Stomach smooth muscle (tissue), 2 donors: ENCODE data around the gene B4GALT1.

Source experiments
- H3K27ac ChIP-seq: one replicate; pipeline ENCODE4 v1.7.0; 2013; ENCODE audit warnings: mild to moderate bottlenecking, low read length, inconsistent platforms
- H3K27me3 ChIP-seq, 2 donors: one replicate each; pipeline ENCODE4 v1.7.0; 2013; ENCODE audit warnings: low read length in 2 of 2; ENCODE audit not compliant: insufficient read depth in 2 of 2, control insufficient read depth in 1 of 2
- H3K36me3 ChIP-seq, 2 donors: one replicate each; pipeline ENCODE4 v1.7.0; 2013; ENCODE audit warnings: low read length in 2 of 2; ENCODE audit not compliant: control insufficient read depth in 2 of 2, insufficient read depth in 2 of 2
- H3K4me1 ChIP-seq: one replicate; pipeline ENCODE4 v1.7.0; 2013; ENCODE audit warnings: low read length; ENCODE audit not compliant: control insufficient read depth, insufficient read depth
- H3K4me3 ChIP-seq, 2 donors: one replicate each; pipeline ENCODE4 v1.7.0; 2013; ENCODE audit warnings: low read length in 2 of 2
- H3K9ac ChIP-seq, 2 donors: one replicate each; pipeline ENCODE4 v1.7.0; 2013; ENCODE audit warnings: low read length in 2 of 2, mild to moderate bottlenecking in 1 of 2
- H3K9me3 ChIP-seq, 2 donors: one replicate each; pipeline ENCODE4 v1.7.0; 2013; ENCODE audit warnings: low read length in 2 of 2; ENCODE audit not compliant: control insufficient read depth in 2 of 2
- donor health status: healthy.
- donor health status: Pancreatic carcinoma.

Gene B4GALT1

DNA sequence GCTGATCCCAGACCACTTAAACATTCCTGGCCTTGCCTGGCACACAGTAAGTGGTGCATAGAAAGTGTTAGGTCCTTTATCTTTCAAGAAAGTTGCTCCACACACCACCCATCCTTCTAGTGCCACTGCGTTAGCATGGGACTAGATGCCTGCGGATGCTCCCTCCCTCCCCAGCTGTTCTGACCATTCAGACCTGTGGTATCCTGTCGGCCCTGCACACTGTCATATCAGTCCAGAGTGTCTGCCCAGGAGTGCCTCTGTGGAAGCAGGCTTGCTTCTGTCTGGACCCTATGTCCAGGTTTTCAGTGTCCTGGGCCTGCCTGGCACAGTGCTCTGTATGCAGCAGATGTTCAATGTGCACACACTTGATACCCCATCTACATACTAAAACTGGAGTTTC, 52.4 kb downstream of the B4GALT1 start:
- Histone ChIP-seq H3K4me3 (no peak overlapping the region), H3K4me1 (no peaks in the 10 kb centered on the region), H3K27ac (no peak overlapping the region), H3K36me3 (peaks cover 19 to 29% of the 10 kb centered on the region in 2 donors), H3K9me3 (no peaks in the 10 kb centered on the region), H3K9ac (no peak overlapping the region), H3K27me3 (no peaks in the 10 kb centered on the region)

DNA sequence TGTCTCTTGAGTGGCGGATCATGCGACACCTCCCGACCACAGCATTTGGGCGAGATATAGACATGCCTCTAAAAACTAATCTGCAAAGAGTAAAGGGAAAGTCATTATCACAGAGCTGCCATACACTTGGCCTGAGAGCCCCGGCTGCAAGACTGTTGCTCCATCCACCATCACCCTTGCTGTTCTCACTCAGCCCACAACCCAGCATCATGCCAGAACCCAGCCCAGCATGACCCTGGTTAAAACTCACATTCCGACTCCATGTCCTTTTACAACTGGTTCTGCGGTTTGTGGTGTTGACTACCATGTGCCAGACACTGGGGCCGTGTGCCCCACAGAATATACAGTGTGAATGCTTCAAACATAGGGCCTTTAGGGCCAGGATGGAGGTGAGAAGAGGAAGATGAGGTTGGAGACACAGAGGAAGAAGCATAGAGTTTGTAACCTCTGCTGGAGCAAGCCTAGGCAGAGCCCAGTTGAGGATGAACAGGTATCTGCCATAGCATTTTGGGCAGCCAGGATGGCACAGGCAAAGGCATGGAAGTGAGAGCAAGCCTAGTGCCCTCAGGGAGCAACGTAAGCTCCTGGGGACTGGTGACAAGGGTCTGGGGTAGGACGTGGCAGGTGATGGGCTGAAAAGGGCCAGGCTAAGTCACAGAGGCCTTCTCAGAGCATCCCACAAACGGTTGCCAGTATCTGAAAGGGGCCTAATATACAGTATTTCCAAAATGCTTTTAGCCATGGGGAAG, 53.2 kb downstream of the B4GALT1 start:
- Histone ChIP-seq H3K36me3 (peaks cover 19 to 29% of the 10 kb centered on the region in 2 donors), H3K9me3 (no peaks in the 10 kb centered on the region), H3K27ac (no peak overlapping the region), H3K4me3 (no peak overlapping the region), H3K4me1 (no peaks in the 10 kb centered on the region), H3K27me3 (no peaks in the 10 kb centered on the region), H3K9ac (no peak overlapping the region)

DNA sequence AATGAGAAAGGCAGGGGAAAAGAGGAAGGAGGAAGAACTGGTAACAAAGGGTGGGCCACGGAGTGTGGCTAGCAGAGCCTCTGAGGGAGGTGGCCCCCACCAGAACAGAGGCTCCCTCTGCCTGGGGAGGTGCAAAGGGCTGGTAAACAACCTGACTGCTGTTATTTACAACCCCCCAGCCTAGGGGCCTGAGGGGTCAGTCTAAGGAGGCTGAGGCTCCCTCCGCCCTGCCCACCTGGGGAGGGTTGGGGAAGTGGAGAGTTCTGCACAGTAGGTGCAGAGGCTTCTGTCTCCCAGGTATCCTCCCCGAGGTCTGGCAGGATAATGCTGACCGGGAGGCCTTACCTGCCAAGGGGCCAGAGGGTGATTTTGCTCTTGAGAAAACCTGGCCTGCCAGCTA, 55.0 kb downstream of the B4GALT1 start:
- Histone ChIP-seq H3K9ac (no peak overlapping the region), H3K27ac (no peak overlapping the region), H3K36me3 (peaks cover 19 to 25% of the 10 kb centered on the region in 2 donors), H3K4me1 (peaks cover under 1% of the 10 kb centered on the region), H3K27me3 (no peaks in the 10 kb centered on the region), H3K4me3 (no peak overlapping the region), H3K9me3 (no peaks in the 10 kb centered on the region)

DNA sequence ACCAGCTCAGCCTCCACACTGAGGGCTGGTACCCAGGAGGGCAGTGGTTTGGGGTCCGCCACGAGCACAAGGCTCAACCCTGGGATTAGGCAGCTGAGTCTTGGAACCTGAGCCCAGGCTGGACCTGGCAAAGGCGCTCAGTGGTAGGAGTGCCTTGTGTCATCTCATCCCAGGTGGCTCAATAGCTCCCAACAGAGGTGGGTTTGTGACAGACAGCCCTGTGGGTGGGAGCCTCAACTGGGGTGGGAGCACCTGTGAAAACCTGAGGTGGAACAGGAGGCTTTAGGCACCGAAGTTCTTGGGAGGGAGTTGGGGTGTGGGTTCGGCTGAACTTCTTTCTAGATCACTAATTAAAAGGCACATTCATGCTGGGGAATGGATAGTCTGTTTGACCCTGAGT, 55.5 kb downstream of the B4GALT1 start:
- no peak overlapping the region for H3K4me3 ChIP-seq
- H3K9ac ChIP-seq = no peak overlapping the region
- peaks cover 19 to 25% of the 10 kb centered on the region in 2 donors for H3K36me3 ChIP-seq
- H3K27ac ChIP-seq = no peak overlapping the region
- H3K4me1 ChIP-seq = peaks cover 5% of the 10 kb centered on the region
- no peaks in the 10 kb centered on the region for H3K27me3 ChIP-seq
- no peaks in the 10 kb centered on the region for H3K9me3 ChIP-seq

DNA sequence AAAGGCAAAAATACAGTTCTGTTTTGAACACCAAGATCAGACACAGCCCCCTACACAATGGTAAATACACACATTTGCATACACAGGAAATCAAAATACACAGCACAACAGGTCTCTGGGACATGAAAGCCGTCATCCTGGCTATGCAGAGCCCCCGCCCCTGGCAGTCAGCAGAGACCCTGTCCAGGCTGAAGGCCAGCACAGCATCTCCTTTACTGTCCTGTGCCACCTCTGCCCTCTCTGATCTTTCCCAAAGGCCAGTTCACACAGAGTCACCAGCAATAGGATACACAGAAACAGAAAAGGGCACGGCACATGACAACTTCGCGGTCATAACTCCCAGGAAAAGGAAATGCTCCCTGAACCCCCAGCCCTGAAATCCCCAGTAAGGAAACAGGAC, 56.5 kb downstream of the B4GALT1 start:
- H3K4me1 ChIP-seq = peaks cover 9% of the 10 kb centered on the region
- no peak overlapping the region for H3K9ac ChIP-seq
- no peaks in the 10 kb centered on the region for H3K27me3 ChIP-seq
- peaks cover 19 to 25% of the 10 kb centered on the region in 2 donors for H3K36me3 ChIP-seq
- no peak overlapping the region for H3K4me3 ChIP-seq
- no peaks in the 10 kb centered on the region for H3K9me3 ChIP-seq
- H3K27ac ChIP-seq = no peak overlapping the region

DNA sequence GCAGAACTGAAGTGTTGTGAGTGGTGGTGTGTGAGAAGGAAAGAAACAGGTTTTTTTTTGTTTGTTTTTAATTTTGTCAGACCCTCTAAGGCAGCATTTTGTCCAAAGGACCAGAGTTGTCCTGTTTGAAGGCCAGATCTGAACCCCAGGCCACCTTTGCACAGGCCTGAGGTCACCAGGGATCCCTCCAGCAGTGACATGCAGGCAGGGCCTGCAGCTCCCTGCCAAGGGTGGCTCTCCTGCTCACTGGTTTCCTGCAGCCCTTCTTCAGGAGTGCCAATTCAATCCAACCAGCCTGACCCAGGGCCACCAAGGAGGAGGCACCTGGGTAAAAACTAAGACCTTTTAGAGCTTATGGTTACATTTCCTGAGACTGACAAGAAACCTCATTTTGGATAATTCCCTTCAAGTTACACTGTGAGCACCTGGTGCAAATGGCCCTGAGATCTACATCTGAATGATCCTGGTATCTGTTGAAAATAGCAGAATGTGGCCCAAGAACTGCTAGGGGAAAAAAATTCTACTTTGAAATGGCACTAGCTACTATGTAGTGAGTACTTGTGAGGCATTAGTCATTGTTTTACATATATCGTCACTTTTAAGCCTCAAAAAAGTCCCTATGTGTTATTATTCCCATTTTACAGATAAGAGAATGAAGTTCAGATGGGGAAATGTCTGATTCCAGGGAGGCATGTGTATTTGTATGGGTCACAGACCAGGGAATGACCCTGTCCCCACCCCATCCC, 57.1 kb downstream of the B4GALT1 start:
- H3K4me1 ChIP-seq = peaks cover 9% of the 10 kb centered on the region

DNA sequence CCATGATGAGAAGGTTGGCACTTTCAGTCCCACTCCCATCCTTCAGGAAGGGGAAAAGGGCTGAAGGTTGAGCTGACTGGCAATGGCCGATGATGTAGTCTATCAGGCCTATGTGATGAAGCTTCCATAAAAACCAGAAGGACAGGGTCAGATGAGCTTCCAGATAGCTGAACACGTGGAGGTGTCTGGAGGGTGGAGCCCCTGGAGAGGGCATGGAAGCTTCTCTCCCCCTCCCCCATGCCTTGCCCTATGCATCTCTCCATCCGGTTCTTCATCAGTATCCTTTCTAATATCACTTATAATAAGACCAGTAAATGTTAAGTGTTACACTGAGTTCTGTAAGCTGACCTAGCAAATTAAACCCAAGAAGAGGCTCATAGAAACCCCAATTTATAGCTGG, 58.0 kb downstream of the B4GALT1 start:
- Histone ChIP-seq H3K27ac (no peak overlapping the region), H3K9ac (no peak overlapping the region), H3K9me3 (no peaks in the 10 kb centered on the region), H3K4me3 (no peak overlapping the region), H3K4me1 (peaks cover 9% of the 10 kb centered on the region), H3K36me3 (peaks cover 15 to 19% of the 10 kb centered on the region in 2 donors), H3K27me3 (no peaks in the 10 kb centered on the region)

More for the DNA sequence above, 57.1 kb downstream of the B4GALT1 start:
- H3K9me3 ChIP-seq = no peaks in the 10 kb centered on the region
- no peak overlapping the region for H3K9ac ChIP-seq
- peaks cover 19 to 23% of the 10 kb centered on the region in 2 donors for H3K36me3 ChIP-seq
- H3K27ac ChIP-seq = no peak overlapping the region
- no peak overlapping the region for H3K4me3 ChIP-seq
- no peaks in the 10 kb centered on the region for H3K27me3 ChIP-seq

DNA sequence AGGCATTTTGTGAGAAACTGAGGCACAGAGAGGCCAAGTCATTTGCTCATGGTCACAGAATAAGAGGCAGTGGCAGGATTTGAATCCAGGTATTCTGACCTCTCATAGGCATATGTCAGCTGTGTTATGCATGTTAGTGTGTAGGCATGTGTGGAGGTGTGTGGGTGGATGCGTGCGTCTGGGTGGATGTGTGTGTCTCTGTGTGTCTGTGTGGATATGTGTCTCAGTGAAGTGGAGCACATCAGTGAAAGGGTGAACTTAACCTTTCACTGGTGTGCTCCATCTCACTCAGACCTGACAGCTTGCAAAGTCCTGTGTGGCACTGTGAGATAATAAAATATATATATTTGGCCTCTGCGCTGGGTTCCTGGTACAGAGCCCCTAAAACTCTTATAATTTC, 58.7 kb downstream of the B4GALT1 start:
- H3K9me3 ChIP-seq = no peaks in the 10 kb centered on the region
- peaks cover 10 to 16% of the 10 kb centered on the region in 2 donors for H3K36me3 ChIP-seq
- no peak overlapping the region for H3K27ac ChIP-seq
- H3K4me1 ChIP-seq = peaks cover 9% of the 10 kb centered on the region
- H3K4me3 ChIP-seq = no peak overlapping the region
- H3K9ac ChIP-seq = no peak overlapping the region
- H3K27me3 ChIP-seq = no peaks in the 10 kb centered on the region

DNA sequence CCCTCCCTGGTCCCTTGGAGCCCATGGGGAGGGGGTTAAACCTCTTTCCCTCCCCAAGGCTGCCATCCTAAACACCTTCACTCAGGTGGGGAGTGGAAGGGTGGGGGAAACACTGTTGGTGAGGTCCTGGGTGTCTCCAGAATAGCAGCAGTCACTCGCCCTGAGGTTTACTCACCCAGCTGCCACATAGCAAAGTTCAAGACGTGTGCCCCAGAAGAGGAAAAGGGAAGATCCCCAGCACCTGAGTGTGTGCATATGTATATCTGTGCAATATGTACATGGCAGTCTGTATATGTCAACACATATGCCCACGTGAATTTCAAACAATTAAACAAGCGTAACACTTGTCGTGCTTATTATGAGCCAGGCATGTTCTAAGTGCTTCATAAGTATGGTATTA, 59.4 kb downstream of the B4GALT1 start:
- no peak overlapping the region for H3K9ac ChIP-seq
- H3K4me1 ChIP-seq = peaks cover 9% of the 10 kb centered on the region

DNA sequence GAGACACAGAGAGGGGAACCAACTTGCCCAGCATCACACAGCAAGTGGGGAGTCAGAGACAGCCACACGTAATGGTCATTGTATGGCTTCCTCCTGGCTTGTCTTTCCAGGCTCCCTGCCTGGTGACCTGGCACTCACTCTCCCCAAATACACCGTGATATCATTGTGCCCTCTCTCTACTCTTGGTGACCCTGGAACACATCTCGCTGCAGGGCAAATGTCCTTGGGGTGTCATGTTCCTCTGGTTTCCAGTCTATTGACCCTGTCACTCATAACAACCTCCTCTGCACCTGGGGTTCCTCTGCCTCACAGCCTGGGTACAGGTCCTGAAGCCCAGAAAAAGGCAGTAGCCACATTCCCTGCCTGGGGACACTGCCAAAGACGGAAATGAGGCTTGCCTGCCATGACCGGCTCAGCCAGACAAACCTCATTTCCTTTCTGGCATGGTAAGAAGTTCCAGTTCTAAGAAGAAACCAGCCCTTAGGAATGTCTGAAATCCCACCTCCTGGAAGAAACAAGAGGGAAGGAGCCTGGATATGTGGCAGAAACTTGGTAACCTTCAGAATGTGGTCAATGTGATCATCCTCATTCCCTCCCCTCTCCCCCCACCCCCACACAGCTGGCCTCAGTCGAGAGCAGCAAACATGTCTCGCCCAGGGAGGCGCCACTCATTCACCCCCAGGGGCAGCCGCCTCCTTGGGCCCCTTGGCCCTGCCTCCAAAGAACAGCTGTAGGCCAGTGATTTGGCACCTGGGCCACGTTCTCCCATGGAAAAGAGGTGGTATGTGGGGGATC, 60.1 kb downstream of the B4GALT1 start:
- no peaks in the 10 kb centered on the region for H3K27me3 ChIP-seq
- H3K9ac ChIP-seq = no peak overlapping the region
- peaks cover 4 to 6% of the 10 kb centered on the region in 2 donors for H3K36me3 ChIP-seq
- no peak overlapping the region for H3K4me3 ChIP-seq
- no peaks in the 10 kb centered on the region for H3K9me3 ChIP-seq
- H3K4me1 ChIP-seq = peaks cover 9% of the 10 kb centered on the region
- no peak overlapping the region for H3K27ac ChIP-seq

More for the DNA sequence above, 59.4 kb downstream of the B4GALT1 start:
- Histone ChIP-seq H3K27ac (no peak overlapping the region), H3K9me3 (no peaks in the 10 kb centered on the region), H3K27me3 (no peaks in the 10 kb centered on the region), H3K4me3 (no peak overlapping the region), H3K36me3 (peaks cover 4 to 11% of the 10 kb centered on the region in 2 donors)
